K562 (cell line): Measurements from ENCODE around the gene TMEM61. TPM values are rescaled to one million over a fixed set of nuclear protein-coding genes. Genes with fewer than 3 reads are reported as not detected.

Experiments used
- ATAC-seq: fragments of 200-7000 bp; cut with Tn5 transposase; 3 replicates; pipeline ENCODE4 v1.9.1; 2020; ENCODE audit warnings: moderate library complexity
- BruUV-seq: library from RNA; stranded (reverse); fragments of 400-500 nt; replicated peaks from 2 replicates; lab custom pipeline; 2021; lab: Mats Ljungman, UMichigan
- CTCF ChIA-PET: fragments of 300-600 bp; formaldehyde crosslinking; extraction: SDS; loops from one replicate; lab custom pipeline; 2021; ENCODE audit warnings: low intra/inter-chr PET ratio; lab: Yijun Ruan, JAX
- POLR2A ChIA-PET: fragments of 300-600, 350-650 bp; sonication (Branson Sonifier 250); formaldehyde crosslinking; extraction: SDS; loops from one replicate; lab custom pipeline; 2021; ENCODE audit warnings: antibody characterized with exemption, inconsistent platforms; lab: Yijun Ruan, JAX
- DNase-seq, 4 experiments: peaks; one replicate each; pipeline versions ENCODE4 v3.0.0 to v3.0.0-alpha.2; 2011 to 2018; ENCODE audit warnings: low spot score in 3 of 4, mixed read lengths in 3 of 4; ENCODE audit errors: extremely low read depth in 1 of 4
- FAIRE-seq: peaks from 2 replicates; lab custom pipeline; 2011; peaks lifted over from hg19 to GRCh38; lab: Jason Lieb, UNC
- H2AFZ ChIP-seq: 2 replicates; pipeline ENCODE4 v1.6.0; 2011; ENCODE audit warnings: low read depth, low read length, control low read depth, inconsistent platforms
- H3K27ac ChIP-seq: fragments of 200-600 bp; 3 replicates; pipeline ENCODE4 v1.8.0; 2011; ENCODE audit warnings: low read depth, mild to moderate bottlenecking, control low read depth, inconsistent platforms, low read length, moderate library complexity, mixed read lengths; ENCODE audit errors: extremely low read depth
- H3K27me3 ChIP-seq, 2 experiments: fragments of 300-600 bp in 1 of 2; 2 replicates in 1 of 2; 3 replicates in 1 of 2; pipeline versions ENCODE4 v1.6.0 to v1.8.0; 2011; ENCODE audit warnings: inconsistent platforms in 2 of 2, low read length in 2 of 2, mild to moderate bottlenecking in 1 of 2, mixed read lengths in 1 of 2, moderate library complexity in 1 of 2; ENCODE audit not compliant: control insufficient read depth in 2 of 2, insufficient read depth in 2 of 2
- H3K36me3 ChIP-seq: fragments of 300-600 bp; 3 replicates; pipeline ENCODE4 v1.8.0; 2011; ENCODE audit warnings: mild to moderate bottlenecking, low read length, inconsistent platforms; ENCODE audit not compliant: control insufficient read depth, insufficient read depth
- H3K4me1 ChIP-seq, 2 experiments: fragments of 200-600 bp in 1 of 2; replicated peaks in 1 of 2; 2 replicates in 1 of 2; 3 replicates in 1 of 2; pipeline versions ENCODE4 v1.5.1 to v1.8.0; 2011; ENCODE audit warnings: inconsistent platforms in 2 of 2, low read length in 2 of 2, mild to moderate bottlenecking in 1 of 2, mixed read lengths in 1 of 2, moderate library complexity in 1 of 2; ENCODE audit not compliant: control insufficient read depth in 2 of 2, insufficient read depth in 2 of 2
- H3K4me2 ChIP-seq: 2 replicates; pipeline ENCODE4 v1.6.1; 2011; ENCODE audit warnings: low read length, control low read depth, inconsistent platforms, mixed read lengths; ENCODE audit not compliant: insufficient read depth
- H3K4me3 ChIP-seq: fragments of 200-600 bp; sonication (generic), shearing (Covaris generic); 2 replicates; pipeline ENCODE4 v1.5.1; 2016; ENCODE audit warnings: control low read depth, inconsistent platforms
- H3K79me2 ChIP-seq: fragments of 200-600 bp; 3 replicates; pipeline ENCODE4 v1.8.0; 2011; ENCODE audit warnings: low read length, inconsistent platforms; ENCODE audit not compliant: control insufficient read depth, insufficient read depth
- H3K9ac ChIP-seq, 2 experiments: 2 replicates each; pipeline versions ENCODE4 v1.6.0 to v1.6.1; 2011; ENCODE audit warnings: low read depth in 2 of 2, low read length in 2 of 2, control low read depth in 1 of 2, inconsistent platforms in 1 of 2, mild to moderate bottlenecking in 1 of 2, mixed read lengths in 1 of 2; ENCODE audit not compliant: insufficient read depth in 1 of 2
- H3K9me1 ChIP-seq: one replicate; pipeline ENCODE4 v1.6.0; 2011; ENCODE audit warnings: inconsistent platforms, mild to moderate bottlenecking, low read length, moderate library complexity; ENCODE audit not compliant: control insufficient read depth, insufficient read depth
- H3K9me3 ChIP-seq: replicated peaks from 2 replicates; pipeline ENCODE4 v1.5.1; 2011; ENCODE audit warnings: low read depth, low read length, inconsistent platforms; ENCODE audit not compliant: control insufficient read depth, insufficient read depth
- H4K20me1 ChIP-seq: replicated peaks from 2 replicates; pipeline ENCODE4 v1.6.1; 2011; ENCODE audit warnings: low read length, inconsistent platforms, mixed read lengths; ENCODE audit not compliant: control insufficient read depth, insufficient read depth
- AFF1 ChIP-seq, 2 experiments: fragments of 450-650 bp; IDR thresholded peaks; 2 replicates each; pipeline ENCODE4 v1.6.1; 2018; ENCODE audit warnings: mild to moderate bottlenecking in 2 of 2, low read depth in 1 of 2; ENCODE audit not compliant: partially characterized antibody in 2 of 2
- BCOR ChIP-seq: fragments of 450-650 bp; IDR thresholded peaks from 2 replicates; pipeline ENCODE4 v1.6.1; 2016
- CAMTA2 ChIP-seq: fragments of 250-450 bp; sonication (Bioruptor Pico); conservative IDR thresholded peaks from 2 replicates; pipeline ENCODE4 v1.5.1; 2022
- CHCHD3 ChIP-seq: fragments of 250-450 bp; sonication (Bioruptor Pico); IDR thresholded peaks from 2 replicates; pipeline ENCODE4 v2.1.2; 2022; ENCODE audit warnings: mild to moderate bottlenecking
- EP300 ChIP-seq: IDR thresholded peaks from 2 replicates; pipeline ENCODE4 v1.6.1; 2012; ENCODE audit warnings: low read length, improper control_type of control experiment
- PML ChIP-seq: IDR thresholded peaks from 2 replicates; pipeline ENCODE4 v1.6.1; 2012; ENCODE audit warnings: low read length, inconsistent platforms
- RBM25 ChIP-seq: fragments of 200-400 bp; formaldehyde crosslinking; IDR thresholded peaks from 2 replicates; pipeline ENCODE4 v1.6.1; 2018; ENCODE audit warnings: low read length, low read depth, moderate library complexity; ENCODE audit not compliant: severe bottlenecking
- RFX7 ChIP-seq: fragments of 250-450 bp; sonication (Bioruptor Pico); IDR thresholded peaks from 2 replicates; pipeline ENCODE4 v1.5.1; 2021; ENCODE audit warnings: mild to moderate bottlenecking
- TBL1XR1 ChIP-seq, 2 experiments: IDR thresholded peaks; 2 replicates each; pipeline ENCODE4 v1.6.1; 2012; ENCODE audit warnings: improper control_type of control experiment in 2 of 2, low read length in 2 of 2, mild to moderate bottlenecking in 1 of 2
- ZBTB17 ChIP-seq: fragments of 450-650 bp; formaldehyde crosslinking; IDR thresholded peaks from 2 replicates; pipeline ENCODE4 v1.4.0; 2020; ENCODE audit warnings: mild to moderate bottlenecking
- ZNF217 ChIP-seq: sonication (generic); formaldehyde crosslinking; IDR thresholded peaks from 2 replicates; pipeline ENCODE4 v1.8.0; 2022; ENCODE audit warnings: mild to moderate bottlenecking, missing genetic modification reagents
- ZNF324 ChIP-seq: fragments of 250-450 bp; sonication (Bioruptor Pico); IDR thresholded peaks from 2 replicates; pipeline ENCODE4 v1.4.0; 2020; ENCODE audit warnings: mild to moderate bottlenecking
- WGBS: fragments of 100-300 bp; shearing (Covaris generic); methylation state at CpG from one replicate; pipeline ENCODE4 v1.1.6; 2016; ENCODE audit warnings: low coverage, mixed read lengths; ENCODE audit not compliant: insufficient coverage; ENCODE audit errors: missing lambda C conversion rate; 5-methylcytosine and 5-hydroxymethylcytosine counted together
- in situ Hi-C: fragments of 300-500 bp; cut with MboI; formaldehyde crosslinking; loops from 4 replicates; pipeline ENCODE4 v1.15.0; 2018; ENCODE audit warnings: inconsistent platforms, mixed read lengths
- intact Hi-C: fragments of 100-400 bp; cut with micrococcal nuclease; formaldehyde crosslinking; loops from 2 replicates; pipeline ENCODE4 v1.14.2; 2022
- polyA plus RNA-seq, 8 experiments: library from polyadenylated mRNA; depleted of rRNA in 4 of 8; stranded (reverse) in 5 of 8; unstranded in 3 of 8; fragments of >200 nt; fragmentation: Nextera tagmentation in 2 of 8; fragmentation: Illumina TruSeq in 1 of 8; extraction: Ambion mirVana in 2 of 8; extraction: Trizol in 1 of 8; gene quantifications; 2 replicates each; pipeline versions ENCODE4 v1.2.1 to v1.2.3, GENCODE V29; 2011 to 2014; ENCODE audit warnings: inconsistent platforms in 1 of 8, missing spikeins in 1 of 8
- total RNA-seq, 7 experiments: library from RNA; depleted of rRNA in 6 of 7; stranded (reverse); fragments of >200 nt in 6 of 7; fragmentation: Illumina TruSeq in 2 of 7; extraction: Trizol in 2 of 7; gene quantifications; 2 replicates each; pipeline versions ENCODE4 v1.2.1 to v1.2.3, GENCODE V29; 2011 to 2021; ENCODE audit warnings: low replicate concordance in 1 of 7

Gene TMEM61
- total and polyA plus RNA-seq, 9 of the 15 experiments (the other 6 are each of a cell fraction or from before 2014, with no cell fraction given), result not detected

- no peaks in the 10 kb centered on the region for H3K9me1 ChIP-seq
- no peak for DNase-seq
- intact Hi-C loops (loop anchor here (10.0 kb wide), 1 partner anchor 323 kb away; no protein-coding TSS in a partner anchor), in situ Hi-C loops (loop anchor here (10.0 kb wide), 1 partner anchor 313 kb away; no protein-coding TSS in a partner anchor)
- FAIRE-seq, result no peak
- H3K4me2 ChIP-seq, result no peak overlapping the region
- H3K9me3 ChIP-seq, result no peaks in the 10 kb centered on the region; the same call in 1 of the 2 replicates
- POLR2A ChIA-PET, result no interaction called here
- H3K9ac ChIP-seq, result no peak overlapping the region; a peak in 1 of 4 replicates
- CTCF ChIA-PET, result no interaction called here
- no peak overlapping the region for H2AFZ ChIP-seq
- no peak overlapping the region for H3K4me3 ChIP-seq
- TF ChIP-seq AFF1 (IDR thresholded peaks at IDR 0.05; ENCODE audit: low read depth in 1 of 2, partially characterized antibody in 2 of 2) (no peak), ZNF324 (CRISPR knock-in tag) (no peak), ZBTB17 (CRISPR knock-in tag) (no peak), EP300 (no peak), RFX7 (CRISPR knock-in tag) (no peak), PML (no peak), RBM25 (peak; percentile 79), TBL1XR1 (IDR thresholded peaks at IDR 0.05; ENCODE audit: low read length in 2 of 2) (no peak), BCOR (peak; percentile 47), ZNF217 (CRISPR knock-in tag) (no peak), CHCHD3 (CRISPR knock-in tag) (no peak), CAMTA2 (CRISPR knock-in tag) (no peak)
- ATAC-seq, result no peak
- WGBS, result 38% methylated on average over 6 of the region's 6 CpGs
- H4K20me1 ChIP-seq, result peaks cover 11% of the 10 kb centered on the region
- H3K4me1 ChIP-seq, result peaks cover 0 to 21% of the 10 kb centered on the region in 2 experiments; a peak in 3 of 5 replicates
- peaks cover 23 to 65% of the 10 kb centered on the region in 2 experiments for H3K27me3 ChIP-seq
- no peaks in the 10 kb centered on the region for H3K36me3 ChIP-seq
- H3K79me2 ChIP-seq, result no peaks in the 10 kb centered on the region
- H3K27ac ChIP-seq, result no peak overlapping the region
- no TSS peak for BruUV-seq
These were observed 17.7 kb downstream of the TMEM61 start for GRCh38 chr1:54998100-54998499.
